Measurements from ENCODE around the gene E2F2.
"Not testable (repeated sequence)": the region's sequence is repeated elsewhere in the genome, so short reads cannot be mapped to it uniquely, and the experiment has no call there.

The E2F2 gene

GRCh38 chr1:23522244-23522982 is 8.6 kb downstream of the E2F2 start:
- no peak for DNase-seq

DNA sequence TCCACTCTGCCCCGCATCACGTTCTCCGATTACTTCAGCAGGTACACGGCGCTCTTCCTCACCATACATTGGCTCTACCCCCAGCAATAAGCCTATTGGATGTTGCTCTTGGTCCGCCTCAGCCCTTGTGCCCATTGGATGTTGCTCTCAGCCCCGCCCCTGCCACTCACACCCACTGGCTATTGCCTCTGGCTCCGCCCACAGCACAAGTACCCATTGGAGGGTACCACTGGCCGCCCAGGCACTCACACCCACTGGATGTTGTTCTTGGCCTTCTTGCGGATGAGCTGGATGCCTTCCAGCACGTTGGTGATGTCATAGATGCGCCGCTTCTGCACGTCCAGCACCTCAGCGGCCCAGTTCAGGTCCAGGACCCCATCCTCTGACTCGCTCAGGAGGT is 9.4 kb downstream of the E2F2 start:
- no peak for DNase-seq

- no peak for DNase-seq
Observed at GRCh38 chr1:23517581-23517980, 13.5 kb downstream of the E2F2 start.

DNA sequence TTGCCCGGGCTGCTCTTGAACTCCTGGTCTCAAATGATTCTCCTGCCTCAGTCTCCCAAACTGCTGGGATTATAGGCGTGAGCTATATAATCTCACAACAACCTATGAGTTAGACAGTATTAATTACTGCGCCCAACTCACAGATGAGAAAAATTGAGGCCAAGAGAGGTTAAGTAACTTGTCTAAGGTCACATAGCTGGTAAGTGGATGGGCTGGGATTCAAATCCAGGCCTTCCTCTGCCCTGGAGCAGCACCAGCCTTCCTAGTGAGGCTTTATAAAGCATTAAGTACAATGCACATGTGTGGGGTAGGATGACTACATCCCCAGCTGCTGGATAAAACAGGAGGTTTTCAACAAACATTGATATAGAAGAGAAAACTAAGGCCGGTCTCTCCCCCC is 15.1 kb downstream of the E2F2 start:
- no peak for DNase-seq

DNA sequence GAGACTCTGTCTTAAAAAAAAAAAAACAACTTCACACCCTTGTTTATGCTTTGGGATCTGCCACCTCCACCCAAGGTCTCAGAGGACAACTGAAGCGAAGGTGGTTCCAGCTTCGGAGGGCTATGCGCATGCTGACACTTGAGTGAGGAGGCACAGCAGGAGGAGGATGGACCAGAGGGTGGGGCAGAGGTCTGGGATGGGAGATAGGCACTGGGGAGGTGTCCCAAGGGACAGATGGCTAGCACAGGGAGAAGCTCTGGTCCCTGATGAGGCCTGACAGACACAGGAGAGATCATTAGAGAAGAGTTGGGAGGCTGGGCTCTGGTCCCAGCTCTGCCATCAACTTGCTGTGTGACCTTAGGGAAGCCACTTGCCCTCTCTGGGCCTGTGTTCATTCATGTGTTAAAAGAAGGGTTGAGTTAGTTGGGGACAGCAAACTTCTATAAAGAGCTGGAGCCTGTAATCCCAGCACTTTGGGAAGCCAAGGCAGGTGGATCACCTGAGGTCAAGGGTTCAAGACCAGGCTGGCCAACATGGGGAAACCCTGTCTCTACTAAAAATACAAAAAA is 16.8 kb downstream of the E2F2 start:
- no peak for DNase-seq

GRCh38 chr1:23509896-23510295 is 21.1 kb downstream of the E2F2 start:
- DNase-seq = no peak

GRCh38 chr1:23506376-23507107 is 24.5 kb downstream of the E2F2 start:
- DNase-seq = no peak

GRCh38 chr1:23505851-23506250 is 25.2 kb downstream of the E2F2 start:
- DNase-seq = no peak

DNA sequence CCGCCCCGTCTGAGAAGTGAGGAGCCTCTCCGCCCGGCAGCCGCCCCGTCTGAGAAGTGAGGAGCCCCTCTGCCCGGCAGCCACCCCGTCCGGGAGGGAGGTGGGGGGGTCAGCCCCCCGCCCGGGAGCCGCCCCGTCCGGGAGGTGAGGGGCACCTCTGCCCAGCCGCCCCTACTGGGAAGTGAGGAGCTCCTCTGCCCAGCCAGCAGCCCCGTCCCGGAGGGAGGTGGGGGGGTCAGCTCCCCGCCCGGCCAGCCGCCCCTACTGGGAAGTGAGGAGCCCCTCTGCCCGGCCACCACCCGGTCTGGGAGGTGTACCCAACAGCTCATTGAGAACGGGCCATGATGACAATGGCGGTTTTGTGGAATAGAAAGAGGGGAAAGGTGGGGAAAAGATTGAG is 26.9 kb downstream of the E2F2 start:
- not testable (repeated sequence) for DNase-seq

DNA sequence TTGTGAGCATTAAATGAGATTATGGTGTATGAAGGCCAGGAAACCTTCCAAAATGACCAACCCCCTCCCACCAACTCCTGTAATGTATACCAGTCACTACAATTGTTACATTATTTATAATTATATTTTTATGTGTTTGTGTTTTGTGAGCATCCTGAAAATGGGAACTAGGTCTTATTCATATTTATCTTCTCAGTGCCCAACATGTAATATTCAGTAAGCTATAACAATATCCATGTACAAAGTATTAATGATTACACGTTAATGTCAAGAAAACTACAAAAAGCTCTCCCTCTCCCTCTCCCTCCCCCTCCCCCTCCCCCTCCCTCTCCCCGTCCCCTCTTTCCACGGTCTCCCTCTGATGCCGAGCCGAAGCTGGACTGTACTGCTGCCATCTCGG is 28.1 kb downstream of the E2F2 start:
- no peak for DNase-seq

GRCh38 chr1:23500466-23500865 is 30.6 kb downstream of the E2F2 start:
- no peak for DNase-seq

- DNase-seq = no peak
Observed at GRCh38 chr1:23497777-23498439, 33.1 kb downstream of the E2F2 start.

GRCh38 chr1:23496490-23497181 is 34.4 kb downstream of the E2F2 start:
- no peak for DNase-seq

DNA sequence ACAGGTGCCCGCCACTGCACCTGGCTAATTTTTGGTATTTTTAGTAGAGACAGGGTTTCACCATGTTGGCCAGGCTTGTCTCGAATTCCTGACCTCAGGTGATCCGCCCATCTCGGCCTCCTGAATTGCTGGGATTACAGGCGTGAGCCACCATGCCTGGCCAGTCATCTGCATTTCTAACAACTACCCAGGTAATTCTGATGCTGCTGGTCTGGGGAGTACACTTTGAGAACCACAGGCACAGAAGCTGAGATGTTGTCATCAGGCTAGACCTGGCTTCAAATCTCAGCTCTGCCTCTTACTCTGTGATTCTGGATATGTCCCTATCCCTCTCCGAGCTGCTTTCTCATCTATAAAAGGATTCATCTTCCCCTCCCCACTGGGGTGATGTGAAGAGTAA is 36.2 kb downstream of the E2F2 start:
- not testable (repeated sequence) for DNase-seq

DNA sequence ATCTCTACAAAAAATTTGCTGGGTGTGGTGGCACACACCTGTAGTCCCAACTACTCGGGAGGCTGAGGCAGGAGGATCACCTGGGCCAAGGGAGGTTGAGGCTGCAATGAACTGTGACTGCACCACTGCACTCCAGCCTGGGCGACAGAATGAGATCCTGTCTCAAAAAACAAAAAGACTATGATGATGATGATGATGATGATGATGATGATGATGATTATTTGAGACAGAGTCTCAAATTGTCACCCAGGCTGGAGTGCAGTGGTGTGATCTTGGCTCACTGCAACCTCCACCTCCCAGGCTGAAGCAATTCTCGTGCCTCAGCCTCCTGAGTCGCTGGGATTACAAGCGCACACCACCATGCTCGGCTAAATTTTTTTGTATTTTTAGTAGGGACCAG is 38.3 kb downstream of the E2F2 start:
- not testable (repeated sequence) for DNase-seq

DNA sequence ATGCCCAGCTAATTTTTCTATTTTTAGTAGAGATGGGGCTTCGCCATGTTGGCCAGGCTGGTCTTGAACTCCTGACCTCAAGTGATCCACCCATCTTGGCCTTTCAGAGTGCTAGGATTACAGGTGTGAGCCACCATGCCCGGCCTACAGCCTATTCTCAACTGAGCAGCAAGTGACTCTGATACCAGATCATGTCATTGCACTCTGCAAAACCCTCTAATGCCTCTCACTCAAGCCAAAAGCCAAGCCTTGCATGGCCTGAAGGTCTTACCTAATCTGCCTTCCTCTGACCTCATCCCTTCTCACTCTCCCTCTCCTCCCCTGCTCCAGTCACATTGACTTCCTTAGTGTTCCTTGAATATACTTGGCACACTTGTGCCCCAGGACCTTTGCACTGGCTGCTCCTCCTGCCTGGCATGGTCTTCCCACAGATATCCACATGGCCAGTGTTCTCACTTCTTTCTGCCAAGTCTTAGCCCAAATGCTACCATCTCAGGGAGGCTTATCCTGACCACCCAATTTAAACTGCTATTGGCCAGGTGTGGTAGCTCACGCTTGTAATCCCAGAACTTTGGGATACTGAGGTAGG is 38.8 kb downstream of the E2F2 start:
- DNase-seq = no peak

GRCh38 chr1:23489842-23490241 is 41.2 kb downstream of the E2F2 start:
- DNase-seq = no peak

- DNase-seq = no peak
Observed at GRCh38 chr1:23485002-23485332, 46.1 kb downstream of the E2F2 start.

DNA sequence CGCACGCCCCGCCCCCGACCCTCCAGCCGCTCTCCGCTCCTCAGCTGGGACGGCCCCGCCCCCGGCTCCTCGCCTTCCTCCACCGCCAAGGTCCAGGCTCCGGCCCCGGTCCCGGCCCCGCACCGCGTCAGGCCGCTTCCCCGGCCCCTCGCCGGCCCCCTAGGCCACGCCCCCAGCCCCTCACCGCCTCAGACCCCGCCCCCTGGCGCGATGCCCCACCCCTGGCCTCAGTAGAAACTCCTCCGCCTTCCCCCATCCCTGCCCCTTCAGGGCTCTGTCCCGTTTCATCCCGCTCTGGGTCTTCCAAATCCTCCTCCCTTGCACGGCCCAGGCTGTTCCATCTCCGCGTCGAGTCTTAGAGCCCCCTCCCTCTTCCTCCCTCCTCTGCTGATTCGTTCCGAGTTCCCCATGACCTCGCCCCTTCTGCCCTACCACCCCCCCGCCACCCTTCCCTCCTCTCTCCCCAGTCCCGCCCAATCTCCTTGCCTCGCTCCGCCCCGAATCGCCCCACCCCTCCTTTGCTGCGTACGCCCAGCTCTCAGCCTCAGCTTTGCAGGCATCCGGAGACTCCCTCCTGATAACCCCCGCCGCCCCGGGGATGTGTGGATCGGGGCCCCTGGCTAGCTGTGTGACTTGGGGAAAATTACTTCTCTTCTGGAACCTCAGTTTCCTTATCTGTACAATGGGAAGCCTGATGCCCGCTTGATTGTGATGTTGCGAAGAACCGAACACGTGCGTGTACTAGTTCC is 46.6 kb downstream of the E2F2 start:
- peak; percentile 69 for DNase-seq

DNA sequence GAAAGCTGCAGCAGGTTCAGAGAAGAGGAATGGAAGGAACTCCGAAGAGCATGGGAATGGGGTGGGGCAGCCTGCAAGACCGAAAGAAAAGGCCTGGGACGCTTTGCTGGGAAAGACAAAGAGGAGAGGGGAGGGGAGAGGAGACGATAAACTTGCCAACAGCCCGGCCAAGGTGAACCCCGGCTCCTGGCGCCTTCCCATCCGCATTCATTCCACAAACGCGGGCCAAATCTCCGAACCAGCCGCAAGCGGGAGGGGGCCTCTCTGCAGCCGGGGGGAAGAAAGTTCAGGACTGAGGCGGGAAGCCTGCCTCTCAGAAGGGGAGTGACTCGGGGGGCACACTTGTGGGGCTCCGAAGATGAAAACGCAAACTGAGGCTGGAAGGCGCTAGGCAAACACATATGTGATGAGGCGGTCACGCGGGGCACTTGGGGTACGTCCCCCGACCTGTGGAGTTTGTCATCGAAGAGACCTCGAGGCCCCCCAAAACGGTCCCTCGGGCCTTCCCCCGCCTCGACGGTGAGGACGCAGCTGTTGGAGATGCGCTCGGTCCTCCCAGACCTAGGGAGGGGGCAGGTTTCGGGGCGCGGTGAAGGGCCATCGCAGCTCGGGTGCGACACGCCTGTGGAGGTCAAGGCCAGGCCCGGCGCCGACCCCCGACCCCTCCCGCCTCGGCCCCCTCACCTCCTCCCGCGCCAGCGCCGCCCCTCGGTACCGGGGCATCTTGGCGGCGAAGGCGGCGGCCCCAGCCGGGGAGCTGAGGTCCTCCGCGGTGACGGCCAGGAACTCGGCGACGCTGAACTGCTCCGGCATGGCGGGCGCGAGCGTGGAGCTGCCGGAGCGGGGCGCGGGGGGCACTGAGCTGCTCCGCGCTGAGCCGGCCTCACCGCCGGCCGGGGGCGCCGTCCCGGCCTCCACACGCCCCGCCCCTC is 47.4 kb downstream of the E2F2 start, which contains the start of gene ASAP3:
ASAP3 (minus strand) TSS at position 859 of the 932 bp plus-strand sequence; CDS start at position 813, 46 bp downstream.
- no peak for DNase-seq

GRCh38 chr1:23481904-23482303 is 49.1 kb downstream of the E2F2 start:
- no peak for DNase-seq
